ENCODE results near the gene SYT9. TPM values are rescaled to one million over a fixed set of nuclear protein-coding genes. Genes with fewer than 3 reads are reported as not detected.
A peak's percentile ranks its signal among the peaks of the same experiment; 100 is the strongest.

SYT9 gene
- total and polyA plus RNA-seq, 9 of the 15 experiments (the other 6 are each of a cell fraction or from before 2014, with no cell fraction given), result 0.01 TPM; not detected in 8

GRCh38 chr11:7413961-7414915 lies 162.5 kb downstream of the SYT9 start:
- no peaks in the 10 kb centered on the region for H3K27me3 ChIP-seq (ENCODE audit: control insufficient read depth in 2 of 2, insufficient read depth in 2 of 2, low read length in 2 of 2)
- H3K27ac ChIP-seq (ENCODE audit: extremely low read depth, low read depth, low read length), result no peak overlapping the region
- FAIRE-seq, result no peak
- H4K20me1 ChIP-seq (replicated peaks; ENCODE audit: control insufficient read depth, insufficient read depth, low read length), result no peaks in the 10 kb centered on the region
- H3K9ac ChIP-seq (ENCODE audit: insufficient read depth in 1 of 2, low read depth in 2 of 2, low read length in 2 of 2), result no peak overlapping the region
- H3K9me1 ChIP-seq (ENCODE audit: control insufficient read depth, insufficient read depth, low read length), result no peaks in the 10 kb centered on the region
- intact Hi-C loops (cut with micrococcal nuclease), result no loop called here
- ATAC-seq, result no peak
- H2AFZ ChIP-seq (ENCODE audit: low read depth, low read length), result no peak overlapping the region
- H3K4me3 ChIP-seq, result no peak overlapping the region
- no peaks in the 10 kb centered on the region for H3K9me3 ChIP-seq (replicated peaks; ENCODE audit: control insufficient read depth, insufficient read depth, low read depth, low read length)
- no peaks in the 10 kb centered on the region for H3K36me3 ChIP-seq (ENCODE audit: control insufficient read depth, insufficient read depth, low read length)
- 0% methylated on average over 8 of the region's 8 CpGs for WGBS (ENCODE audit: insufficient coverage, low coverage, missing lambda C conversion rate)
- no peak overlapping the region for H3K4me2 ChIP-seq (ENCODE audit: insufficient read depth, low read length)
- TF ChIP-seq CEBPG (CRISPR knock-in tag; IDR thresholded peaks at IDR 0.05) (no peak), CEBPG (tag; conservative IDR thresholded peaks at IDR 0.05 in 1 of 2, IDR thresholded peaks at IDR 0.05 in 1 of 2) (peak in 1 of 2 experiments; percentile 50; a peak in 1 of 4 replicates), ATF3 (IDR thresholded peaks at IDR 0.05) (0 out of 2 replicates have a peak, but pooled peaks have one; percentile 18), ATF3 (CRISPR knock-in tag; conservative IDR thresholded peaks at IDR 0.05) (no peak), RAD51 (IDR thresholded peaks at IDR 0.05; ENCODE audit: borderline replicate concordance, low read depth) (no peak)
- in situ Hi-C loops (cut with MboI), result no loop called here
- no peaks in the 10 kb centered on the region for H3K79me2 ChIP-seq (ENCODE audit: control insufficient read depth, insufficient read depth, low read length)
- ChIA-PET CTCF (ENCODE audit: low intra/inter-chr PET ratio) (no interaction called here), POLR2A (interaction anchor here (1.0 kb wide), 1 partner anchor 9 kb away, joined by 3 read pairs; no protein-coding TSS in a partner anchor)
- no peak for DNase-seq (ENCODE audit: extremely low read depth in 1 of 4, low spot score in 3 of 4)
- BruUV-seq (replicated peaks), result no TSS peak
- H3K4me1 ChIP-seq (replicated peaks in 1 of 2; ENCODE audit: control insufficient read depth in 2 of 2, insufficient read depth in 2 of 2, low read length in 2 of 2), result no peaks in the 10 kb centered on the region
